Activated CD4-positive, alpha-beta T cell treated with anti-CD3 and anti-CD28 coated beads, Interleukin-2, Interleukin-4, amounts not matched to agents 100 ng/mL and 50 ng/mL, durations not matched to agents 16 hours and 8 hours (primary cell): ENCODE results near the gene H3-3A.

Source experiments
- DNase-seq: peaks from one replicate; pipeline ENCODE4 v3.0.0-alpha.2; 2020; ENCODE audit warnings: low spot score

The H3-3A gene

DNA sequence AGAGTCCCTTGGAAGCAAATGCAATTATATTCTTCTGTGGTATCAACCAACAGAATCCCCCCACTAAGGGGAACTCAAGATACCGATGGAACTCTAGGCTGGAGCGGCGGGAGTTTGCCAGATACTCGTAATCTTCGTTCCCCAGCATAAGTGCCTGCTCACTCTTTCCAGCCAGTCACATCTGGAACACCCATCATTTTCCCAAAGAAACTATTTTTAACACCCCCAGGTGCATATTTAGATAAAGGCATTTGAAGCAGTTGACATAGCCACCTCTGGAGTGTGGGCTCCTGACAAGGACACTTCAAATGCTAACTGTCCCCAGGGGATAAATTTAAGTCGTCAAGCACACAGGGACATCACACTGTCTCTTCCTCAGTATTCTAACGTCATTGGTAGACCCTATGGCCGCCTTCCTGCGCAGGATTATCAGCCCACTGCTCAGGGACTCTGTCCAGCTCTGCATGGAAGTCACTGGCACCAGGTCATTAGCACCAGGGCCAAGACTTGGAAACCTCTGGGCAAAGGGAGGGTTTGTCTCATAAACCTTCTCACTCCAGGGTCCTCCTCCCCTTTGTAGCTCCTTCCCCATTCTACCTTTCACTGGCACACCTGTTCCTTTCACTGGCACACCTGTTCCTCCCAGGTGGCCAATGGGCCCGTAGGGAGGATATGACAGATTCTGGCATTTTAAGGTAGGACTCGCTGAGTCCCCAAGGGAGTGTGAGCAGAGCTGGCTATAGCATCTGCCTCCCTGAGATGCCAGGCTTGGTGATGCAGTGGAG lies 48.8 kb downstream of the H3-3A start:
- DNase-seq = no peak

DNA sequence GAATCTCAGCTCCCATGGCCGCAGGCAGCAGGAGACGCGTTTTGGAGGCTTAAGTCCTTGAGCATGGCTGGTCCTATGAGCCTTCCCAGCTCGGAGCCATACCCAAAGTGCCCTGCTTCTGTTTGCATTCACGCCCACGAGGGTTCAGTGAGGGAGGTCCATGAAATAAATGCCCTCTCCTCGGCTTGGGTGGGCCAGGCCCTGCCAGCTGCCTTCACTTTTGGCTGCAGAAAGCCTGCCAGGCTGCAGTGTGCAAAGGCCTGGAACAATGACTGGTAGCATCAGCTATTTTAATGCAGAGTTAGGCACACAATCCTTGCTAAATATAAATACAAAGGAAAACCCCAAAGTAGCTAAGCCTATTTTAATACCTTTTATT lies 49.4 kb downstream of the H3-3A start:
- DNase-seq = no peak

- DNase-seq = no peak
These were observed 50.1 kb downstream of the H3-3A start for GRCh38 chr1:226112626-226113025.

GRCh38 chr1:226116673-226117072 lies 54.2 kb downstream of the H3-3A start:
- DNase-seq = no peak

GRCh38 chr1:226117330-226117729 lies 54.8 kb downstream of the H3-3A start:
- DNase-seq = no peak

DNA sequence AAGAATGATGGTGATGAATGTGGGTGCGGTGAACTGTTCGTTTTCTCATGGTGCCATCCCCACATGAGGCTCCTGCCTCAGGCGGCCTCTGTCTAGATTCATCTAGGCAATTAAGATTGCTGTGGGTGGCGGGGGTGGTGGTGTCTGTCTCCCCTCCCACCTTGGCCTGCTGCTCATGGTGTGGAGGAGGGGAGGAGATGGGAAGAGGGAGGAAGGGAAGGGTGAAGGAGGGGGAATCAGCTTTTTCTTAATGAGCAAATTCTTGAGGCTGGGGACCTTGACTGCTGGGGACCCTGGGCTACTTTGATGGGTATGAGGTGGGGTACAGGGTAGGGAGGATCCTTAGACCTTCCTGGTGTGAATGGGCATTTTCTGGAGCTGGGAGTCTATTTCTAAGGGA lies 55.8 kb downstream of the H3-3A start:
- DNase-seq = no peak

GRCh38 chr1:226119169-226119568 lies 56.7 kb downstream of the H3-3A start:
- DNase-seq = no peak

DNA sequence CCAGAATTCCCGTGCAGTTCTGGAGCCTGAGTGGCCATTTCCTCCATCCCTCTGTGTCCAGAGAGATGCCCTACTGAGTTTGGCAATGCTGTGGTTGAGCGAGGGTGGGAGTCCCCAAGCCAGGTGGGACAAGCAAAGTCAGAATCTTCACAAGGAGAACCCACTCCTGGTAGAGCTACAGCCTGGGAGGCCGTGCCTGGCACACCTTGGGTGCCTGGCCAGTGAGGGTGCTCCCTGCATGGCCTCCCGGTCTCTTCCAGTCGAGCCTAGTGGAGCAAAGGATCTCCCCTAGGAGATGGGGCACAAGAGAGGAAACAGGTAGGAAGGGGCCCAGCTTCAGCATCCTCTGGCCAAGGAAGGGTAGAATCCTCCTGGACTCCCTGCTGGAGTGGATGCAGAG lies 57.9 kb downstream of the H3-3A start:
- no peak for DNase-seq

DNA sequence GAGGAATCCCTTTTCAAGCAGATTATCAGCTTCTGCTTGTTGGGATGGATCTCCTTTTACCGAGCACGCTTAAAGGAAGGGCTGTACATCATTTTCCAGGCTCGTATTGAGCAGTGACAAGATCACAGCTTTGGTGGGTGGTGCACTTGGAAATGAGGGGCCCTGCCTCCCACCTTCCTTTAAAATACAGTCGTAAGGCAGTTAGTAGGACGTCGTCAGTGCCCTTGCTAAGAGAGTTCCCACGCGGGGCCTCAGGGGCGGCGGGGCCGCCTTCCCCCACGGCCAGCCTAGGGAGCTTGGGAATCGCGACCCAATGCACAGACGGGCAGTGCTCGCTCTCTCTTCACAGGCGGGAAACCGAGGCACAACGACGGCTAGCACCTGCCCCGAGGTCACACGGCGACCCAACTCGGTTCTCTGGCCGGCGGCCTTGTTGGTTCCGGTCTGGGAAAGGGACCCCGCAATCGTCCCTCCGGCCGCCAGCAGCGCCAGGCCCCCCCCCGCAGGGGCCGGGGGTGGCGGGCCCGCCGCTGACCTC lies 58.6 kb downstream of the H3-3A start:
- DNase-seq = no peak
